ENCODE measurements around the gene SLC5A11. TPM values are rescaled to one million over a fixed set of nuclear protein-coding genes. Genes with fewer than 3 reads are reported as not detected.

The SLC5A11 gene
- total RNA-seq, 1 experiment from 2014 or later: 5.7 TPM

GRCh38 chr16:24950275-24950674, 104.5 kb downstream of the SLC5A11 start:
- no peaks in the 10 kb centered on the region for H3K4me1 ChIP-seq (replicated peaks; ENCODE audit: insufficient read depth)
- no peaks in the 10 kb centered on the region for H3K27me3 ChIP-seq (ENCODE audit: insufficient read depth, low read depth)
- no peak overlapping the region for H3K27ac ChIP-seq
- no peak overlapping the region for H2AFZ ChIP-seq
- H3K9me2 ChIP-seq (ENCODE audit: insufficient read depth): no peaks in the 10 kb centered on the region
- ChIA-PET POLR2A (ENCODE audit: unreplicated experiment) (interaction anchor here (0.6 kb wide), 1 partner anchor 37 kb away, joined by 4 read pairs; no protein-coding TSS in a partner anchor), CTCF (interaction anchor here (0.6 kb wide), 1 partner anchor 74 kb away, joined by 3 read pairs; no protein-coding TSS in a partner anchor)
- no peaks in the 10 kb centered on the region for H3F3A ChIP-seq (ENCODE audit: insufficient read depth, low read depth)
- H3K4me3 ChIP-seq: no peak overlapping the region
- no peaks in the 10 kb centered on the region for H3K9me3 ChIP-seq (ENCODE audit: insufficient read depth, low read depth)
- no peak for TF ChIP-seq CTCF (conservative IDR thresholded peaks at IDR 0.05)
- no peak for TF ChIP-seq EZH2 (IDR thresholded peaks at IDR 0.05; ENCODE audit: low read depth)
- no peak overlapping the region for H3K4me2 ChIP-seq
- no TSS peak for BruUV-seq (replicated peaks)
- intact Hi-C loops (cut with micrococcal nuclease; ENCODE audit: unreplicated experiment): no loop called here
- H3K79me2 ChIP-seq (ENCODE audit: low read depth): no peaks in the 10 kb centered on the region
- H4K20me1 ChIP-seq (ENCODE audit: insufficient read depth): no peaks in the 10 kb centered on the region
- no peak for DNase-seq
- H3K36me3 ChIP-seq (ENCODE audit: low read depth): 0 out of 2 replicates have a peak, but pooled peaks cover 6% of the 10 kb centered on the region

DNA sequence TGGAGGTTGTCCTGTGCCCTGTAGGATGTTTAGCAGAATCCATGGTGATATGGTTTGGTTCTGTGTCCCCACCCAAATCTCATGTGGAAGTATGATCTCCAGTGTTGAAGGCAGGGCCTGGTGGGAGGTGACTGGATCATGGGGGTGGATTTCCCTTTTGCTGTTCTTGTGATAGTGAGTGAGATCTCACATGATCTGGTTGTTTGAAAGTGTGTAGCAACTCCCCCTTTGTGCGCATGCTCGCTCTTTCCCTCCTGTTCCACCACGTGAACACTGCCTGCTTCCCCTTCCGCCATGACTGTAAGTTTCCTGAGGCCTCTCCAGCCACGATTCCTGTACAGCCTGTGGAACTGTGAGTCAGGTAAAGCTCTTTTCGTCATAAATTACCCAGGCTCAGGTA, 107.5 kb downstream of the SLC5A11 start:
- BruUV-seq (replicated peaks): no TSS peak
- POLR2A ChIA-PET (ENCODE audit: unreplicated experiment): no interaction called here
- Histone ChIP-seq H3K27ac (no peak overlapping the region), H3K9me2 (ENCODE audit: insufficient read depth) (no peaks in the 10 kb centered on the region), H3K4me1 (replicated peaks; ENCODE audit: insufficient read depth) (no peaks in the 10 kb centered on the region), H3K4me3 (no peak overlapping the region), H2AFZ (no peak overlapping the region), H3K79me2 (ENCODE audit: low read depth) (no peaks in the 10 kb centered on the region), H3K9me3 (ENCODE audit: insufficient read depth, low read depth) (no peaks in the 10 kb centered on the region), H3K36me3 (ENCODE audit: low read depth) (no peaks in the 10 kb centered on the region), H4K20me1 (ENCODE audit: insufficient read depth) (no peaks in the 10 kb centered on the region), H3K4me2 (no peak overlapping the region), H3F3A (ENCODE audit: insufficient read depth, low read depth) (no peaks in the 10 kb centered on the region), H3K27me3 (ENCODE audit: insufficient read depth, low read depth) (no peaks in the 10 kb centered on the region)
- TF ChIP-seq EZH2 (IDR thresholded peaks at IDR 0.05; ENCODE audit: low read depth): no peak
- TF ChIP-seq CTCF (conservative IDR thresholded peaks at IDR 0.05): no peak
- DNase-seq: no peak
- intact Hi-C loops (cut with micrococcal nuclease; ENCODE audit: unreplicated experiment): no loop called here
- CTCF ChIA-PET: no interaction called here

DNA sequence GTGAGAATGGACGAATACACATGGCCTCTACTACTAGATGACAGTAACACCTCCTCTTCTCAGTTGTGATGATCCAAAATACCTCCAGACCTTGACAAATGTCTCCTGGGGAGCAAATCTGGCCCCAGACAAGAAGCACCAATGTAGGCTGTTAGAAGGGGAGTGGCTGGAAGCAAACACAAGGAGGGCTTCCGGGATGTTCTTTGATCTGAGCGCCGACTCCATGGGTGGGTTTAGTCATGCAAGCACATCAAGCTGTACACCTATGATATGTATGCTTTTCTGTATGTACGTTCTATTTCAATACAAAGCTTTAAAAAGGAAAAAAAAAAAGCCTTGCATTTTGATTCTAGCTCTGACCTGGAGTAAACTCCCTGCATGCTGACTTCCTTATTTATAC, 108.0 kb downstream of the SLC5A11 start:
- no peaks in the 10 kb centered on the region for H3K36me3 ChIP-seq (ENCODE audit: low read depth)
- no TSS peak for BruUV-seq (replicated peaks)

More for the DNA sequence above, 108.0 kb downstream of the SLC5A11 start:
- Histone ChIP-seq H3K4me2 (no peak overlapping the region), H3K4me3 (no peak overlapping the region), H3K9me2 (ENCODE audit: insufficient read depth) (no peaks in the 10 kb centered on the region), H3K9me3 (ENCODE audit: insufficient read depth, low read depth) (no peaks in the 10 kb centered on the region), H3K79me2 (ENCODE audit: low read depth) (no peaks in the 10 kb centered on the region), H2AFZ (no peak overlapping the region), H3K4me1 (replicated peaks; ENCODE audit: insufficient read depth) (no peaks in the 10 kb centered on the region), H3F3A (ENCODE audit: insufficient read depth, low read depth) (no peaks in the 10 kb centered on the region), H3K27me3 (ENCODE audit: insufficient read depth, low read depth) (no peaks in the 10 kb centered on the region), H4K20me1 (ENCODE audit: insufficient read depth) (no peaks in the 10 kb centered on the region), H3K27ac (no peak overlapping the region)
- no peak for DNase-seq
- no peak for TF ChIP-seq EZH2 (IDR thresholded peaks at IDR 0.05; ENCODE audit: low read depth)
- TF ChIP-seq CTCF (conservative IDR thresholded peaks at IDR 0.05): no peak
- ChIA-PET CTCF (no interaction called here), POLR2A (ENCODE audit: unreplicated experiment) (no interaction called here)
- intact Hi-C loops (cut with micrococcal nuclease; ENCODE audit: unreplicated experiment): no loop called here
